Measurements from ENCODE around the gene ENTR1. TPM values are rescaled to one million over a fixed set of nuclear protein-coding genes. Genes with fewer than 3 reads are reported as not detected.
"Not testable (repeated sequence)": the region's sequence is repeated elsewhere in the genome, so short reads cannot be mapped to it uniquely, and the experiment has no call there.

Gene ENTR1
- total RNA-seq, 1 experiment from 2014 or later = 64.2 TPM

GRCh38 chr9:136419092-136419420, 8.6 kb upstream of the ENTR1 start:
- DNase-seq (ENCODE audit: low read depth) = no peak

- no peak for DNase-seq (ENCODE audit: low read depth)
Measured at GRCh38 chr9:136418182-136419091, 8.0 kb upstream of the ENTR1 start.

- DNase-seq (ENCODE audit: low read depth) = no peak
Measured at GRCh38 chr9:136416914-136417313, 6.5 kb upstream of the ENTR1 start.

GRCh38 chr9:136416427-136416826, 6.0 kb upstream of the ENTR1 start:
- DNase-seq (ENCODE audit: low read depth) = peak; percentile 25

GRCh38 chr9:136412962-136413361, 2.5 kb upstream of the ENTR1 start:
- DNase-seq (ENCODE audit: low read depth) = no peak

GRCh38 chr9:136411378-136411777, 964 bp upstream of the ENTR1 start:
- DNase-seq (ENCODE audit: low read depth) = no peak

- peak; percentile 27 for DNase-seq (ENCODE audit: low read depth)
Measured at GRCh38 chr9:136409557-136410455, 608 bp downstream of the ENTR1 start.

- no peak for DNase-seq (ENCODE audit: low read depth)
Measured at GRCh38 chr9:136407911-136408310, 2.5 kb downstream of the ENTR1 start.

- not testable (repeated sequence) for DNase-seq (ENCODE audit: low read depth)
Measured at GRCh38 chr9:136407061-136407460, 3.4 kb downstream of the ENTR1 start.

GRCh38 chr9:136405904-136406303, 4.5 kb downstream of the ENTR1 start:
- not testable (repeated sequence) for DNase-seq (ENCODE audit: low read depth)

- no peak for DNase-seq (ENCODE audit: low read depth)
Measured at GRCh38 chr9:136405481-136405880, 4.9 kb downstream of the ENTR1 start.

- DNase-seq (ENCODE audit: low read depth) = no peak
Measured at GRCh38 chr9:136404801-136405136, 5.6 kb downstream of the ENTR1 start.

GRCh38 chr9:136403915-136404800, 6.3 kb downstream of the ENTR1 start:
- no peak for DNase-seq (ENCODE audit: low read depth)

GRCh38 chr9:136403538-136403914, 6.9 kb downstream of the ENTR1 start:
- DNase-seq (ENCODE audit: low read depth) = no peak

- no peak for DNase-seq (ENCODE audit: low read depth)
Measured at GRCh38 chr9:136402067-136402466, 8.3 kb downstream of the ENTR1 start.

- DNase-seq (ENCODE audit: low read depth) = peak; percentile 39
Measured at GRCh38 chr9:136401173-136401922, 9.1 kb downstream of the ENTR1 start.

- peak; percentile 85 for DNase-seq (ENCODE audit: low read depth)
Measured at GRCh38 chr9:136400038-136400834, 10.2 kb downstream of the ENTR1 start, which contains the start of gene SNAPC4. TSS of gene SNAPC4 (minus strand) at chr9:136400170. CDS start at chr9:136398428, 1,742 bp downstream.

GRCh38 chr9:136399176-136400037, 11.0 kb downstream of the ENTR1 start:
- peak; percentile 20 for DNase-seq (ENCODE audit: low read depth)

GRCh38 chr9:136398286-136398685, 12.1 kb downstream of the ENTR1 start:
- no peak for DNase-seq (ENCODE audit: low read depth)
